HG02884 (cell line): ENCODE measurements around the gene RFC3.

Experiments
- ATAC-seq: cut with Tn5 transposase; IDR thresholded peaks from one replicate; pipeline ENCODE4 v1.9.1; 2021; ENCODE audit warnings: mild to moderate bottlenecking, moderate library complexity; ENCODE audit not compliant: unreplicated experiment

RFC3 gene

GRCh38 chr13:33863188-33863789 lies 45.3 kb downstream of the RFC3 start:
- no peak for ATAC-seq

- peak; percentile 94 for ATAC-seq
Observed at GRCh38 chr13:33865945-33866344, 48.0 kb downstream of the RFC3 start.

GRCh38 chr13:33867472-33867871 lies 49.5 kb downstream of the RFC3 start:
- no peak for ATAC-seq

DNA sequence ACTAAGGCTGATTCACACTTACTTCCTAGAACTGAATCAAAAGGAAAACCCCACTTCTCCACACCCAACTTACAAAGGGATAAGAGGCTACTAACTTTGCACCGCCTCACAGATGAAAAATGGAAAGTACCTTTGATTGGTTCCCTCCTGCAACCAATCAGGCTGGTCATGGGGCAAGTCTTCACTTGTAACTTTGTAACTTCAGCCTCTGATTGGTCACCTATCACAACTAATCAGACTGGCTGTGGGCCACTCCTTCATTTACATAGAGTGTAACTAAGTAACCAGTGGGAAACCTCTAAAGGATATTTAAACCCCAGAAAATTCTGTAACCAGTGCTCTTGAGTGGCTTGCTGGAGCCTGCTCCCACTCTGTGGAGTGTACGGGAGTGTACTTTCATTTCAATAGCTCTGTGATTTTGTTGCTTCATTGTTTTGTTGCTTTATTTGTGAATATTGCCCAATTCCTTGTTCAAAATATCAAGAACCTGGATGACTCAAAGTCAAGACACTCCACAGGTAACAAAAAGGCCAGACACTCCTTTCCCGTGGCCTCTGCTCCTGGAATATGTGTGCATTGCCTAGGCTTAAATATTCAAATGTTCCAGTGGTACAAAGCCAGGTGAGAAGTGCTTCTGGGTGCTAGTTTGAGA lies 50.5 kb downstream of the RFC3 start:
- ATAC-seq = no peak

GRCh38 chr13:33869005-33869404 lies 51.1 kb downstream of the RFC3 start:
- no peak for ATAC-seq

DNA sequence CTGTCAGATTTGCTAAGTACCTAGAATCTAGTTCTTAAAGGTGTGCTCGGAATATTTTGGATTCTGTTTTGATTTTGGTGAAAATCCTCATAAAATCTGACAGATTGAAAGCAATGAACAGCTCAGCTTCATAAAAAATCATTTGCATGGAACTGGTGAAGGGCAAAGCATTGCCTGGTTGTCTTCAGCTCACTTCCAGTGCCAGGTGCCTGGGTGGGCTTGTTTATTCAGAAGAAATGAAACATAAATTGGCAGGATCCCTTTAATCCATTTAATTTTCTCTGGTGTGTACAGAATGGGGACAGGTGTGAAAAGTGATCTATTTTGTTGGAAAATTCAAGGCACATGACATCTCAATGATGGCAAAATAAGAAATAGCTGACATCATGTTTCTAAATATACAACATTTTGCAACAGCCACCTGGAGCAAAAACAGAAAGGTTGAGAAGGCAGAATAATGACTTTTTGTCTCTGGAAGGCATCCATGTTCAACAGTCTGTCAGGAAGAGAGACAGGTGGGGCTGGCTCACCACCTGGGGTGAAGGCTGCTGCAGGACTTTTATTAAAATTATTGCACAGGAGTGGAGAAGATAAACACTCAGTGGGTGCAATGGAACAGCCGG lies 52.2 kb downstream of the RFC3 start:
- ATAC-seq = no peak

DNA sequence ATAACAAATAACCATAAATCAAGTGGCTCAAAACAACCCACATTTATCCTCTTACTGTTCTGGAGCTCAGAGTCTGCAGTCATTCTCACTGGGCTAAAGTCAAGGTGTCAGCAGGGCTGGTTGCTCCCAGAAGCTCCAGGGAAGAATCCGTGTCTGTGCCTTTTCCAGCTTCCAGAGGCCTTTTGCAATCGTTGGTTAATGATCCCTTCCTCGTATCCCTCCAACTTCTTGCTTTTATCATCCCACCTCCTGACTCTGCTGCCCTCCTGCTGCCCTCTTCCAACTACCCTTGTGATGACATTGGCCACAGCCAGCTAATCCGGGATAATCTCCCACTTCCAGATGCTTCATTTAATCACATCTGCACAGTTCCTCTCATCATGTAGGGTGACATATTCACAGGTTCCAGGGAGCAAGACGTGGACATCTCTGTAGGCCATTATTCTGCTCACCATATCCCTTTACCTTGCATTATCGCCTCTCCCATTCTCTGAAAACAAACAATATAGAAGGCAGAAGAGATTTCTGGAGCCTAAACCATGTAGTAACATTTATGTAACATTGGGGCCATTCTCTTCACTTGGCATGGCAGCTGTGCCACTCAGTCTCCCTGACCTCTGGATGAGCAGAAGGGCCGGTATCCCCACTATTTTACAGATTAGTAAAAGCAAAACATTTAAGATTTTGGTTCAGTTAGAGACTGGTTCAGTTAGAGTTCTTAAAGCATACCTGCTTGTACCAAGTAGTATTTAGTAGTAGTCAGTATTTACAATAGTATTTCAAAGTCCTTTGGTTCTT lies 53.5 kb downstream of the RFC3 start:
- no peak for ATAC-seq

- ATAC-seq = no peak
Observed at GRCh38 chr13:33872005-33872351, 54.0 kb downstream of the RFC3 start.

- no peak for ATAC-seq
Observed at GRCh38 chr13:33873251-33873908, 55.4 kb downstream of the RFC3 start.

DNA sequence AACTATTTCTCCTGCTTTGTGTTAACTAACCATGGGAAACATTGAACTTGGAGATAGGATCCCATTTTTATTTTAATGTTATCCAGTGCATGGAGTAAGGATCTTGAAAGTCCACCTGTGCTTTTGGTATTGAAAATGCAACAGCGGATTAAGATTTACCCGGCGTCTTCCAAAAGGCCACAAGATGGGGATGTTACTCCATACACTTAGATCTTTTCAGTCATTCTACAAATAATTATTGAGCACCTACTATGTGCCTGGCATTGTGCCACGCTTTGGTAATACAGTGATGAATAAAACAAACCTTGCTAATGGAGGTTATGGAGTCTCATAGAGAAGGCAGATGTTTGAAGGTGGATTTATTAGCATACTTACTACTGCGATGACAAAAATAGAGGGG lies 56.9 kb downstream of the RFC3 start:
- ATAC-seq = no peak

GRCh38 chr13:33875618-33876401 lies 57.9 kb downstream of the RFC3 start:
- no peak for ATAC-seq

- ATAC-seq = no peak
Observed at GRCh38 chr13:33876716-33877394, 58.9 kb downstream of the RFC3 start.

- no peak for ATAC-seq
Observed at GRCh38 chr13:33879118-33879517, 61.2 kb downstream of the RFC3 start.

DNA sequence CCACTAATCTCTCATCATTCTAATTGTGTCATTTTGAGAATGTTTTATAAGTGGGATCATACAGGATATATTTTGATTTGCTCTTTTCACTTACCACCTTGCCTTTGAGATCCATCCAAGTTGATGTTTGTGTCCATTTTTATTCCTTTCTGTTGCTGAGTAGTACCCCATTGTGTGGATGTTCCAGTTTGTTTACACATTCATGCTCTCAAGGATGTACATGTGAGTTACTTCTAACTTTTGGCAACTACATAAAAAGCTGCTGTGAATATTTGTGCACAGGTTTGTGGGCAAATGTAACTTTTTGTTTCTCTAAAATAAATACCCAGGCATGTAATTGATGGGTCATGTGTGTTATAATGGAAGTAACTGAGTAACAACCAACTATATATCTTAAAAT lies 64.9 kb downstream of the RFC3 start:
- ATAC-seq = no peak

DNA sequence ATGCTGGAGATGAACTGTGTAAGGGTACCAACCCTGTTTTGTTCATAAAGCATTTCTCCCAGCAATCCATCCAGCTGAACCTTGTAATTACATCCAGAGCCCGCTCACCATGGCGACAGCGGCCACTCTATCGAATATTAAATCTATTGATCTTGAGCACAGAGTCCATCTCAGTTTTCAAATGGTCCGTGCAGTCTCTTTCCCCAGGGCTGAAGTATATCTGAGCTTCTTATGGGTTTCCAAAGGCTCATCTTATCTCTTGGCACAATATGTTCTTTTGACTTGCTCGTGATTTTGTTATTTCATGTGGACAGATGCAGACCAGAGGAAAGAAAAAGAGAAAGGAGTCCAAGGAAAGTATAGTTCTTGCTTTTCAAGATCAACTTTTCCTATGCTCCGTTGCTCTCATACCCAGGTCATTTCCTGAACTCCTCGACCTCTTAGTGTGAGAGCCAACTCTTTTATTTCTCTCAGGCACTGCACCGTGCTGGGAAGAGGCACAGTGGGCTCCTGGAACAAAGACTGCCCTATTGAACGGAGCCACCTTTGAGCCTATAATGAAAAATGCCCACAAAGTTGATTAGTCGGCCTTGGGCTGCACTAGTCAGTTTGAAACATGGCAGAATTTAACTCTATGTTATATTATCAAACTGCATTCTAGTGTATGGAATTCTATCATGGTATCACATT lies 66.7 kb downstream of the RFC3 start:
- ATAC-seq = no peak
